ENCODE results near the gene NGFR.
"Not testable (repeated sequence)": the region's sequence is repeated elsewhere in the genome, so short reads cannot be mapped to it uniquely, and the experiment has no call there.

Gene NGFR

GRCh38 chr17:49496867-49497147 lies 1.7 kb downstream of the NGFR start:
- DNase-seq (ENCODE audit: low read depth): no peak

DNA sequence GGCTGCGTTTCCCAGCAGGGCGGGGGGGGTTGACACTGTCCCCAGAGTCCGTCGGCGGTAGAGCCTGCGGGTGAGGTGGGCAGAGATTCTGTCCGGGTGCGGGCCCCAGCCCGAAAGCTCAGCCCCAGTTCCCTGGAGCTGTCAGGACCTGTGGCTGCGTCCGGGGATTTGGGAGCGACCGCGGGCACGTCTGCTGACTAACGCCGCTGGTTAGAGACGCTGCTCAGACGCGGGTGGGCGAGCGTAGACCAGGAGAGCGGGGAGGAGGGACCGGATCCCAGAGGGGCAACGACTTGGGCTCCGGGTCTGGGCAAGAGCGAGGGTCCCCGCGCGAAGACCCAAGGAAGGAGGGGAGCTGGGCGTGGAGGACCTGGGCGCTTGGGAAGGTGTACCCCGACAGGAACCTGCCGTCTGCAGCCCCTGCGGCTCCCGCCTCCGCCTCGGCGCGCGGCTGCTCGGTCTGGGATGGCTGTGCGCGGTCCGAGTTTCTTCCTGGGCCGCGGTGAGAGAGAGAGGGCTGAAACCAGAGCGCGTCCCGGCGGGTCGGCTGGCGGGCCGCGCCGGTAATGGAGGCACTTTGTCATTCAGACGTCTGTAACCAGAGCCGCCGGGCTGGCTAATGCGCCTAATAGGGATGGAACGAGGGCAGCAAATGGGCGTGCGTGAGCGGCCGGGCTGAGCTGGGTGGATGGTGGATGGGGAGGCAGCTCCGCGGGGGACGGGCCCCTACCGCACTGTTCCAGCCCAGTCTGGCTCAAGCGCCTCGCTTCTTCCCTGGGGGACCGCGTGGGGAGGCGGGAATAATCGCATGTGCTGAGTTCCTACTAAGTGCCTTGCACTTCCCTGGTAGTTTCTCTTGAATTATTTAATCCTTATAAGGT lies 2.3 kb downstream of the NGFR start:
- no peak for DNase-seq (ENCODE audit: low read depth)

DNA sequence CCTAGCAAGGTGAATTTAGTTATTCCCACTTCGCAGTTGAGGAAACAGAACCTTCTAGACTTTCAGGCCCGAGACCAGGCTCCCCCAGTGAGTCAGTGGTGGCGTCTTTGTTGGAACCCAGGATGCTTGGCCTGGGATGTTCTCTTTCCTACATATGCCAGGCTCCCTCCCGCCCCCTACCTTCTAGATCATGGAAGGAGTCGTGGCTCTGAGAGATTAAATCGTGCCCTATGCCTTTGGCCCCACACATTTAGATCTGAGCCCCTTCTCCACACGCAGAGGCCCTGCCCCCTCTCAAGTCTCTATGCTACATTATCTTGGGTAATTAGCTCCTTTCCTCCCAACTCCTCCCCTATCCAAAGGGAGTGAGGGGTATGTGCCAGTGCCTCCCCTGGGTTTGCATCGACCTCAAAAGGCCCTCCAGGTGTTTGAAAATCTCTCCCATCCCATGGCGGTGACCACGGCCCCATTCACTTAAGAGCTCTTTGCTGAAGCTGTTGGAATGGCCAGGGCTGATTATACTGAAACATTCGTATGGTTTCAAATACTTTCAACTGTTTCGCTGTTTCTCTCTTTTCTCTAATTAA lies 3.0 kb downstream of the NGFR start:
- DNase-seq (ENCODE audit: low read depth): no peak

GRCh38 chr17:49501496-49501895 lies 6.4 kb downstream of the NGFR start:
- DNase-seq (ENCODE audit: low read depth): no peak

DNA sequence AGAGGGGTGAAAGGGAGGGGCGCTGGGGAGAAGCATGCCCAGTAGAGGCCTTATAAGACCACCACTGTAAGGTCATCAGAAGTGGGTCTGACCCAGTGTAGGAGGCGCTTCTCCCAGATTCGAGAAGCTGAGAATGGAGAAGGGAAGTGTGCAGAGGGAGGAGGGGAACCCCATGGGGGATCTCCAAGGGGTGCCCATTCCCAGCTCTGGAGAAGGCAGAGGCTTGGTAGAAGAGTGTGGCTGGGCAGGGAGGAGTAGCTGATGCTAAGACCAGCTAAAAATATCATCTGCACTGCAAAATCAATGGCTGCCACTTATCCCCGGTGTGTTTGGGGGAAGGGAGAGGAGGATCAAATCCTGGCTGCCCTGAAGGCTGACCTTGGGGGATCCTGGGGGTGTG lies 7.2 kb downstream of the NGFR start:
- DNase-seq (ENCODE audit: low read depth): no peak

DNA sequence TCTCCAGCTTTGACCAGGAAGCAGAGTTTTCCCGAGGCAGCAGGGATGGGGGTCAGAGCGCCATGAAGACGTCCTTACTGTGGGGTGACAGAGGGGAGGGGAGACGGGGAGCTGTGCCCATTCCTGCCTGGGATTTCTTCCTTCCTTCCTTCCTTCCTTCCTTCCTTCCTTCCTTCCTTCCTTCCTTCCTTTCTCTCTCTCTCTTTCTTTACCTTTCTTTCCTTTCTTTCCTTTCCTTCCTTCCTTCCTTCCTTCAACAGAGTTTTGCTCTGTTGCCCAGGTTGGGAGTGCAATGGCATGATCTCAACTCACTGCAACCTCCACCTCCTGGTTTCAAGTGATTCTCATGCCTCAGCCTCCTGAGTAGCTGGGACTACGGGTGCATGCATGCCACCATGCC lies 7.6 kb downstream of the NGFR start:
- not testable (repeated sequence) for DNase-seq (ENCODE audit: low read depth)

- no peak for DNase-seq (ENCODE audit: low read depth)
Measured at GRCh38 chr17:49504369-49504768, 9.3 kb downstream of the NGFR start.

DNA sequence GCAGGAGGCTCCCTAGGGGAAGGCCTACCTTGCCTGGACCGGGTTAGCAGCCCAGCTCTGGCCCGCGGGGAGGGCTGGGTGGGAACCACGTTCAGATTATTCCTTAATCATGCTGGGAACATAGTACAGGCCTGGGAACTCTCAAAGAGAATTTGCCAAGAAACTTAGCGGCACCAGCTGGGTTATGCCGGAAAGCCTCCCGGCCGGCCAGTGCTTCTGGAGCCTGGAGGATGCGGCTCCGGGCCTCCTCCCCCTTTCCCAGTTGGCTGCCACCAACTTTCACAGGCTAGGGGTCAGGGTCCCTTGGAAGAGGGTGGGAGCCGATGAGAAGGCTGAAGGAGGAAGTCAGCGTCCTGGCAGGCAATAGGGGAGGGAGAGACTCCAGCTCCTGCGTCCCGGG lies 10.8 kb downstream of the NGFR start:
- DNase-seq (ENCODE audit: low read depth): no peak

- DNase-seq (ENCODE audit: low read depth): no peak
Measured at GRCh38 chr17:49506282-49506681, 11.2 kb downstream of the NGFR start.

- DNase-seq (ENCODE audit: low read depth): no peak
Measured at GRCh38 chr17:49508061-49508865, 13.2 kb downstream of the NGFR start.

GRCh38 chr17:49508866-49509587 lies 13.9 kb downstream of the NGFR start:
- no peak for DNase-seq (ENCODE audit: low read depth)

GRCh38 chr17:49509588-49509917 lies 14.5 kb downstream of the NGFR start:
- DNase-seq (ENCODE audit: low read depth): no peak

GRCh38 chr17:49510059-49510719 lies 15.1 kb downstream of the NGFR start:
- DNase-seq (ENCODE audit: low read depth): no peak

DNA sequence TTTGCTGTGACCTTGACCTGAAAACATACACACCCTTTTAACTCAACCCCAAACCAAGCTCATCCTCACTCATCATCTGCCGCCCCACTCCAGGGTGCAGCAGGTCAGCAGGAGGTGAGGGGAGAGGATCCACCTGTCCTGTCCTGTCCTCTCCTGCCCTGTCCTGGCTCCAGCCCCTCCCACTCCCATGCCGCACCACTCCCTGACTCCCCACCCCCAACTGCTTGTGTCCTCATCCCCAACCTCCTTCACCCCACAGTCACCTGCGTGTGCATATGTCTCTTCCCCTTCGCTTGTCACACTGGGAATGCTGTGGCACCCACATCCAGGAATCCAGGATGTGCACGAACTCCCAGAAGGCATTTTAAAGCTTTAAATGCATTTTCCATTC lies 15.6 kb downstream of the NGFR start:
- DNase-seq (ENCODE audit: low read depth): no peak

DNA sequence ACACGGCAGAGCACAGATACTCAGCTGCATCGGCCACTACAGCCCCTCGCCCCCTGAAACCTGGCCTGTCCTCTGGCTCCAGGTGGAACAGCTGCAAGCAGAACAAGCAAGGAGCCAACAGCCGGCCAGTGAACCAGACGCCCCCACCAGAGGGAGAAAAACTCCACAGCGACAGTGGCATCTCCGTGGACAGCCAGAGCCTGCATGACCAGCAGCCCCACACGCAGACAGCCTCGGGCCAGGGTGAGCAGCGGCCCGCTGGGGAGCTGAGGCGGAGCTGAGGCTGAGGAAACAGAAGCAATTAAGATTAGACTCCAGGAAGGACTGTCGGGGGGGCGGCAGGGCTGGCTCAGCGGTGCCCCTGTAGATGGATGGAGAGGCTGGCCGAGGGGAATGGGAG lies 16.7 kb downstream of the NGFR start:
- no peak for DNase-seq (ENCODE audit: low read depth)

DNA sequence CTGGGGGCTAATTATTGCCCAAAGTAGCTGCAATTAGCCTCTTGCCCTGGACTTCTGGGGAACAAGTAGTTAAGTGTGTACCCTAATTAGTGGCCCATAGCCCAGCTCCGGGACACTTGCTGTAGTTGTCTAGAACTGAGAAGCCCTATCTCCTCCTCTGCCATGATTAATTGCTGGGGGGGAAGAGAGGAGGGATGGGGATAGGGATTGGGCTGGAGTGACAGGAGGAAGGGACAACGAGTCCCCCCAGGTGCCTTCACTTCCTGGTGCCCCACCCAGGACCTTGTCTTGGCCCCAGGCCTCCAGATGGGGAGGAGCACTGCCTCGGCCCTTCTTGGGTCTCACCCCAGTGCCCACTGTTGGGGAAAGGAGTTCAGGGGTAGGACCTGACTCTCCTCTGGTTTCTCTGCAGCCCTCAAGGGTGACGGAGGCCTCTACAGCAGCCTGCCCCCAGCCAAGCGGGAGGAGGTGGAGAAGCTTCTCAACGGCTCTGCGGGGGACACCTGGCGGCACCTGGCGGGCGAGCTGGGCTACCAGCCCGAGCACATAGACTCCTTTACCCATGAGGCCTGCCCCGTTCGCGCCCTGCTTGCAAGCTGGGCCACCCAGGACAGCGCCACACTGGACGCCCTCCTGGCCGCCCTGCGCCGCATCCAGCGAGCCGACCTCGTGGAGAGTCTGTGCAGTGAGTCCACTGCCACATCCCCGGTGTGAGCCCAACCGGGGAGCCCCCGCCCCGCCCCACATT lies 17.4 kb downstream of the NGFR start:
- DNase-seq (ENCODE audit: low read depth): no peak

GRCh38 chr17:49513044-49513395 lies 17.9 kb downstream of the NGFR start:
- no peak for DNase-seq (ENCODE audit: low read depth)

DNA sequence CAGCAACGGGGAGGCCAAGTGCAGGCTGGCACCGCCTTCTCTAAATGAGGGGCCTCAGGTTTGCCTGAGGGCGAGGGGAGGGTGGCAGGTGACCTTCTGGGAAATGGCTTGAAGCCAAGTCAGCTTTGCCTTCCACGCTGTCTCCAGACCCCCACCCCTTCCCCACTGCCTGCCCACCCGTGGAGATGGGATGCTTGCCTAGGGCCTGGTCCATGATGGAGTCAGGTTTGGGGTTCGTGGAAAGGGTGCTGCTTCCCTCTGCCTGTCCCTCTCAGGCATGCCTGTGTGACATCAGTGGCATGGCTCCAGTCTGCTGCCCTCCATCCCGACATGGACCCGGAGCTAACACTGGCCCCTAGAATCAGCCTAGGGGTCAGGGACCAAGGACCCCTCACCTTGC lies 18.5 kb downstream of the NGFR start:
- DNase-seq (ENCODE audit: low read depth): no peak

DNA sequence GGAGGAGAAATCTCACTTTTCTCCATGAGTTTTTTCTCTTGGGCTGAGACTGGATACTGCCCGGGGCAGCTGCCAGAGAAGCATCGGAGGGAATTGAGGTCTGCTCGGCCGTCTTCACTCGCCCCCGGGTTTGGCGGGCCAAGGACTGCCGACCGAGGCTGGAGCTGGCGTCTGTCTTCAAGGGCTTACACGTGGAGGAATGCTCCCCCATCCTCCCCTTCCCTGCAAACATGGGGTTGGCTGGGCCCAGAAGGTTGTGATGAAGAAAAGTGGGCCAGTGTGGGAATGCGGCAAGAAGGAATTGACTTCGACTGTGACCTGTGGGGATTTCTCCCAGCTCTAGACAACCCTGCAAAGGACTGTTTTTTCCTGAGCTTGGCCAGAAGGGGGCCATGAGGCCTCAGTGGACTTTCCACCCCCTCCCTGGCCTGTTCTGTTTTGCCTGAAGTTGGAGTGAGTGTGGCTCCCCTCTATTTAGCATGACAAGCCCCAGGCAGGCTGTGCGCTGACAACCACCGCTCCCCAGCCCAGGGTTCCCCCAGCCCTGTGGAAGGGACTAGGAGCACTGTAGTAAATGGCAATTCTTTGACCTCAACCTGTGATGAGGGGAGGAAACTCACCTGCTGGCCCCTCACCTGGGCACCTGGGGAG lies 19.1 kb downstream of the NGFR start:
- DNase-seq (ENCODE audit: low read depth): no peak

DNA sequence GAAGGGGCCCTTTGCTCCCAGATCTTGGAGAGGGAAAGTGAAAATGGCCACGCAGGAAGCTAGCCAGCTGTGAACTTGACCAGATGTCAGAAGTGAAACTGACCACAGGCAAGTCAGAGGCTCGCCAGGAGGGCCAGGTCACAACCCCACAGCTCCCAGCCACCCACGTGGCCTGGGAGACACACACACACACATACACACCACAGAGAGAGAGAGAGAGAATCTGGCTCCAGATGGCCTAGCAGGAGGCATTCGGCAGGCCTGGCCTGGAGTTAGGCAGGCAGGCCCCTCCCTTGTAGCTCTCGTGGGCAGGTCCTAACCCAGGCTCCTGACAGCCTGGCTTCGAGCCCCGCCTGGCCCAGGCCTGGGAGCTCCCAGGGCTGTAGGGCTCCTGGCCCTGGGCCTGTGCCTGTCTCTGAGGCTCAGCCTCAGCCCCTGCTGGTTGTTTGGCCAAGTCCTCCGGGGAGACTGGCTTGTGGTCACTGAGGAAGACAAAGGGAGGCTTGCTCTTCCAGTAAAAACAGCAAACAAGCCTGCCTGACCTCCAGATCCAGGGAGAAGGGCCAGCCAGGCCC lies 20.2 kb downstream of the NGFR start:
- DNase-seq (ENCODE audit: low read depth): no peak

GRCh38 chr17:49516180-49516579 lies 21.1 kb downstream of the NGFR start:
- DNase-seq (ENCODE audit: low read depth): no peak

Measured in activated T-cell treated with anti-CD3 and anti-CD28 coated beads for 1 hour (primary cell).